GM19324 (cell line): ENCODE results near the gene GPBP1L1.
"Not testable (repeated sequence)": the region's sequence is repeated elsewhere in the genome, so short reads cannot be mapped to it uniquely, and the experiment has no call there.

Experiments used
- ATAC-seq: cut with Tn5 transposase; IDR thresholded peaks from one replicate; pipeline ENCODE4 v1.9.1; 2021; ENCODE audit warnings: mild to moderate bottlenecking, moderate library complexity; ENCODE audit not compliant: unreplicated experiment, low FRiP score

Gene GPBP1L1

GRCh38 chr1:45686288-45687013 lies at the start of gene GPBP1L1:
Gene GPBP1L1, minus strand, starts transcription at chr1:45686533. Its CDS starts 27,446 bp downstream, at chr1:45659087.
- peak; percentile 71 for ATAC-seq

- ATAC-seq = no peak
Observed at GRCh38 chr1:45730780-45731319, 44.5 kb upstream of the GPBP1L1 start.

GRCh38 chr1:45730075-45730779 lies 43.9 kb upstream of the GPBP1L1 start:
- ATAC-seq = no peak

- not testable (repeated sequence) for ATAC-seq
Observed at GRCh38 chr1:45726007-45726406, 39.7 kb upstream of the GPBP1L1 start.

GRCh38 chr1:45723248-45723930 lies 37.1 kb upstream of the GPBP1L1 start:
- ATAC-seq = no peak

GRCh38 chr1:45722809-45723208 lies 36.5 kb upstream of the GPBP1L1 start:
- no peak for ATAC-seq

- no peak for ATAC-seq
Observed at GRCh38 chr1:45721207-45721606, 34.9 kb upstream of the GPBP1L1 start.

GRCh38 chr1:45718289-45718688 lies 32.0 kb upstream of the GPBP1L1 start:
- no peak for ATAC-seq

GRCh38 chr1:45717386-45717785 lies 31.1 kb upstream of the GPBP1L1 start:
- ATAC-seq = not testable (repeated sequence)

- no peak for ATAC-seq
Observed at GRCh38 chr1:45716700-45717099, 30.4 kb upstream of the GPBP1L1 start.

GRCh38 chr1:45713711-45714110 lies 27.4 kb upstream of the GPBP1L1 start:
- ATAC-seq = no peak

GRCh38 chr1:45704637-45705036 lies 18.3 kb upstream of the GPBP1L1 start:
- no peak for ATAC-seq

- no peak for ATAC-seq
Observed at GRCh38 chr1:45694823-45695222, 8.5 kb upstream of the GPBP1L1 start.

- not testable (repeated sequence) for ATAC-seq
Observed at GRCh38 chr1:45693811-45694210, 7.5 kb upstream of the GPBP1L1 start.

GRCh38 chr1:45687754-45688740 lies 1.7 kb upstream of the GPBP1L1 start, which contains the start of gene TMEM69:
Gene TMEM69, plus strand, starts transcription at chr1:45688181. Its CDS starts 2,888 bp downstream, at chr1:45691069.
- ATAC-seq = no peak

GRCh38 chr1:45687014-45687753 lies 851 bp upstream of the GPBP1L1 start:
- ATAC-seq = peak; percentile 84

- ATAC-seq = peak; percentile 4
Observed at GRCh38 chr1:45686015-45686287, 382 bp downstream of the GPBP1L1 start.

GRCh38 chr1:45685308-45686014 lies 872 bp downstream of the GPBP1L1 start:
- ATAC-seq = no peak

- no peak for ATAC-seq
Observed at GRCh38 chr1:45684402-45684801, 1.9 kb downstream of the GPBP1L1 start.
